Glutamatergic neuron (in vitro differentiated cells): ENCODE data around the gene UBL5. TPM values are rescaled to one million over a fixed set of nuclear protein-coding genes. Genes with fewer than 3 reads are reported as not detected.

Source experiments
- DNase-seq: peaks from one replicate; pipeline ENCODE4 v3.0.0; 2022
- H3K27ac Mint-ChIP-seq: one replicate; pipeline ENCODE4 v1.8.0; 2020; ENCODE audit warnings: mild to moderate bottlenecking, mixed read lengths, inconsistent platforms; ENCODE audit not compliant: unreplicated experiment
- H3K27me3 Mint-ChIP-seq: one replicate; pipeline ENCODE4 v1.8.0; 2020; ENCODE audit warnings: mild to moderate bottlenecking, moderate library complexity, mixed read lengths, inconsistent platforms; ENCODE audit not compliant: unreplicated experiment
- H3K36me3 Mint-ChIP-seq: one replicate; pipeline ENCODE4 v1.8.0; 2020; ENCODE audit warnings: mild to moderate bottlenecking, mixed read lengths, inconsistent platforms; ENCODE audit not compliant: unreplicated experiment
- H3K4me1 Mint-ChIP-seq: one replicate; pipeline ENCODE4 v1.8.0; 2020; ENCODE audit warnings: mild to moderate bottlenecking, low read depth, mixed read lengths, inconsistent platforms; ENCODE audit not compliant: unreplicated experiment
- H3K4me3 Mint-ChIP-seq: one replicate; pipeline ENCODE4 v1.8.0; 2020; ENCODE audit warnings: mild to moderate bottlenecking, mixed read lengths, inconsistent platforms; ENCODE audit not compliant: unreplicated experiment
- H3K9me3 Mint-ChIP-seq: one replicate; pipeline ENCODE4 v1.8.0; 2020; ENCODE audit warnings: mild to moderate bottlenecking, moderate library complexity, mixed read lengths, inconsistent platforms; ENCODE audit not compliant: unreplicated experiment
- CTCF ChIP-seq: fragments of 200-600 bp; sonication (generic); IDR thresholded peaks from one replicate; pipeline ENCODE4 v1.5.0; 2021; ENCODE audit not compliant: partially characterized antibody, unreplicated experiment
- total RNA-seq: library from RNA; stranded (reverse); fragmentation: NEBNext Ultra II Directional; extraction: Animal tissue kit (Norgen Biotek cat#: 25700); gene quantifications from one replicate; pipeline ENCODE4 v1.2.1, GENCODE V29; 2021; ENCODE audit not compliant: unreplicated experiment

Gene UBL5
- total RNA-seq, 1 donor from 2014 or later: 324 TPM

DNA sequence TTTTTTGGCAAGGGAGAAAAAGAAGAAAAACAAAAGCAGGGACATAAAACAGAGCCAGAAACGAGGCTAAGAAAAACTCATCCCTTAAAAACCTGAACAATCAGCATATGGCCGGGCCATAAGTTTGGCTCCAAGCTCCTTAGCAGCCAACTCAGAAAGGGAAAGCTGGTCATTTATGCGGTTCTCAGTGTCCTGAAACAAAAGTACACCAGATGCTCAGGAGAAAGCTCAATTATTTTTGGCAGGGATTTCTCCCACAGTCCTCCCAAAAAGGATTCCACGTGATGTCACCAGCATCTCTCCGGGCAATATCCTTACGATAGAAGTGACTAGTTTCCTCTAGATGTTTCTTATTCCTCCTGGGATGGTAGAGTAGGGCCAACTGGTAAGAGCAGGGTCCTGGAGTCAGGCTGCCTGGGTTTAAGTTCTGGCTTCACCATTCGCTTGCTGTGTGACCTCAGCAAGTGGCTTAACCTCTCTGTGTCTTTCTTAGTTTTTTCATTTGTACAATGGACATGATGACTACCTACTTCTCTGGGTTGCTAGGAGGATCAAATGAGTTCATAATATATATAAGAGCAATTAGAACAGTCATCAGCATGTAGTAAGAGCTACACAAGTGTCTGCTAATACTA lies 41.4 kb downstream of the UBL5 start:
- no peak overlapping the region for H3K27ac Mint-ChIP-seq
- no peak overlapping the region for H3K4me3 Mint-ChIP-seq
- H3K9me3 Mint-ChIP-seq: peaks cover 3% of the 10 kb centered on the region
- no peak for DNase-seq
- no peak for TF ChIP-seq CTCF
- no peaks in the 10 kb centered on the region for H3K36me3 Mint-ChIP-seq
- H3K27me3 Mint-ChIP-seq: peaks cover 4% of the 10 kb centered on the region
- no peaks in the 10 kb centered on the region for H3K4me1 Mint-ChIP-seq

DNA sequence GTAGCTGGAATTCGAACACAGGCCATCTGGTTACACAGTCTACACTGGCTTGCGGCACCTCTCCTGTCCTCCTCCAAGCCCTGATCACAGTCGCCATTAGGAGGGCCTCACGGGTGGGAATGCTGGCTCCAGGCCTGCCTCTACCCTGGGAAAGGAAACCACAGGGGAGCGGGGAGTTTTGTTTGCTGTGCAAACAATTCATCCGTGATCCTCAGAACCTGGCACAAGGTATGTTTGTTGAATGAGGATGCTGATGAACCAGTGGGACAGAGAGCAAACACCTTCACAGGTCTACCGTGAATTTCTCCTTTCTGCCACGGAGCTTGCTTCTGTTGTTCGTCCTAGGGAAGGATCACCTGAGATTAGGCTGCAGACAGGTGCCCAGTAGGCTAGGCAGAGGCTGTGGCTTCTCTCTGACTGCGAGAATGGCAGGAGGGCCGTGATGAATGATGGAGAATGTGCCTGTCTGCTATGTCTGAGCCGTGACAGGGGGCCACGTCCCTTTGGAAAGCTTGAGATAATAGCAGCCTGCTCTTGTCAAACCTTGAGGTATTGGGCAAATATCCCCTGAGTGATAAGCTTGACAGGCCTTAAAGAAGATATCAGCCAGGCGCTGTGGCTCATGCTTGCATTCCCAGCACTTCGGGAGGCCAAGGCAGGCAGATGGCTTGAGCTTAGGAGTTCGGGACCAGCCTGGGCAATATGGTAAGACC lies 44.1 kb downstream of the UBL5 start:
- DNase-seq: no peak
- H3K4me3 Mint-ChIP-seq: no peak overlapping the region
- H3K36me3 Mint-ChIP-seq: no peaks in the 10 kb centered on the region
- peaks cover 3% of the 10 kb centered on the region for H3K9me3 Mint-ChIP-seq
- no peak overlapping the region for H3K27ac Mint-ChIP-seq
- H3K27me3 Mint-ChIP-seq: peaks cover 3% of the 10 kb centered on the region
- TF ChIP-seq CTCF: no peak
- H3K4me1 Mint-ChIP-seq: no peaks in the 10 kb centered on the region

- Mint-ChIP-seq H3K9me3 (peaks cover 3% of the 10 kb centered on the region), H3K27me3 (peaks cover 3% of the 10 kb centered on the region), H3K4me3 (no peak overlapping the region), H3K36me3 (no peaks in the 10 kb centered on the region), H3K27ac (no peak overlapping the region), H3K4me1 (no peaks in the 10 kb centered on the region)
- no peak for TF ChIP-seq CTCF
- DNase-seq: no peak
These were observed 45.0 kb downstream of the UBL5 start for GRCh38 chr19:9872618-9873242.

GRCh38 chr19:9875031-9875627 lies 47.4 kb downstream of the UBL5 start:
- Mint-ChIP-seq H3K9me3 (peaks cover 3% of the 10 kb centered on the region), H3K27ac (peak overlapping the region; percentile 29), H3K27me3 (peaks cover 3% of the 10 kb centered on the region), H3K4me3 (no peak overlapping the region), H3K36me3 (no peaks in the 10 kb centered on the region), H3K4me1 (no peaks in the 10 kb centered on the region)
- DNase-seq: no peak
- no peak for TF ChIP-seq CTCF

GRCh38 chr19:9875796-9876195 lies 48.1 kb downstream of the UBL5 start:
- no peak for DNase-seq
- Mint-ChIP-seq H3K27me3 (peaks cover 3% of the 10 kb centered on the region), H3K9me3 (peaks cover 3% of the 10 kb centered on the region), H3K27ac (no peak overlapping the region), H3K36me3 (no peaks in the 10 kb centered on the region), H3K4me3 (no peak overlapping the region), H3K4me1 (no peaks in the 10 kb centered on the region)
- TF ChIP-seq CTCF: no peak
